H1 (cell line): ENCODE results near the gene CA10. TPM values are rescaled to one million over a fixed set of nuclear protein-coding genes. Genes with fewer than 3 reads are reported as not detected.

ENCODE experiments used
- CTCF ChIA-PET: fragments of 300-600 bp; sonication (Branson Sonifier 250); formaldehyde crosslinking; loops from one replicate; lab custom pipeline; 2021; ENCODE audit not compliant: partially characterized antibody; lab: Charles Lee
- POLR2A ChIA-PET: fragments of 300-600 bp; sonication (Branson Sonifier 250); formaldehyde crosslinking; loops from one replicate; lab custom pipeline; 2021; ENCODE audit warnings: inconsistent platforms; ENCODE audit not compliant: partially characterized antibody; lab: Charles Lee
- DNase-seq, 2 experiments: peaks; one replicate each; pipeline versions ENCODE4 v3.0.0 to v3.0.0-alpha.2; 2010 to 2022; ENCODE audit warnings: low spot score in 2 of 2, low read depth in 1 of 2, mixed read lengths in 1 of 2
- FAIRE-seq: peaks from 2 replicates; lab custom pipeline; 2011; peaks lifted over from hg19 to GRCh38; lab: Jason Lieb, UNC
- H2AFZ ChIP-seq: 2 replicates; pipeline ENCODE4 v1.8.1; 2012; ENCODE audit warnings: low read length, inconsistent platforms
- H2AK5ac ChIP-seq: 2 replicates; pipeline ENCODE4 v1.6.1; 2013; ENCODE audit warnings: low read depth, low read length
- H2BK120ac ChIP-seq: replicated peaks from 2 replicates; pipeline ENCODE3; 2013; ENCODE audit warnings: low read depth, low read length, inconsistent platforms
- H2BK12ac ChIP-seq: 2 replicates; pipeline ENCODE4 v1.6.1; 2013; ENCODE audit warnings: low read depth, low read length
- H2BK15ac ChIP-seq: 2 replicates; pipeline ENCODE4 v1.6.1; 2013; ENCODE audit warnings: low read length
- H2BK20ac ChIP-seq: 2 replicates; pipeline ENCODE4 v1.6.1; 2013; ENCODE audit warnings: low read length
- H2BK5ac ChIP-seq: 2 replicates; pipeline ENCODE4 v1.6.1; 2013; ENCODE audit warnings: low read depth, low read length
- H3K14ac ChIP-seq: 2 replicates; pipeline ENCODE4 v1.6.1; 2013; ENCODE audit warnings: inconsistent platforms; ENCODE audit not compliant: insufficient read length
- H3K18ac ChIP-seq: 2 replicates; pipeline ENCODE4 v1.6.1; 2013; ENCODE audit warnings: low read length; ENCODE audit errors: extremely low read depth
- H3K23ac ChIP-seq: 2 replicates; pipeline ENCODE4 v1.6.1; 2013; ENCODE audit warnings: inconsistent platforms; ENCODE audit not compliant: insufficient read length
- H3K23me2 ChIP-seq: 2 replicates; pipeline ENCODE4 v1.6.1; 2013; ENCODE audit warnings: low read depth, low read length
- H3K27ac ChIP-seq: 2 replicates; pipeline ENCODE4 v1.6.1; 2011; ENCODE audit warnings: low read depth, low read length, inconsistent platforms
- H3K27me3 ChIP-seq, 4 experiments: replicated peaks in 1 of 4; 1 replicate in 1 of 4; 2 replicates in 3 of 4; pipeline versions ENCODE4 v1.6.1 to v1.8.1; 2011 to 2013; ENCODE audit warnings: low read length in 3 of 4, mild to moderate bottlenecking in 3 of 4, inconsistent platforms in 2 of 4, mixed read lengths in 2 of 4, moderate library complexity in 1 of 4; ENCODE audit not compliant: control insufficient read depth in 3 of 4, insufficient read depth in 3 of 4; ENCODE audit errors: extremely low read depth in 1 of 4
- H3K36me3 ChIP-seq, 4 experiments: 2 replicates each; pipeline versions ENCODE4 v1.6.1 to v1.8.1; 2011 to 2013; ENCODE audit warnings: mild to moderate bottlenecking in 4 of 4, low read length in 3 of 4, moderate library complexity in 2 of 4, control low read depth in 1 of 4, inconsistent platforms in 1 of 4; ENCODE audit not compliant: insufficient read depth in 4 of 4, control insufficient read depth in 2 of 4
- H3K4ac ChIP-seq: replicated peaks from 2 replicates; pipeline ENCODE3; 2013; ENCODE audit warnings: low read length, low read depth, mixed read lengths, inconsistent platforms; ENCODE audit not compliant: insufficient read length
- H3K4me1 ChIP-seq, 4 experiments: replicated peaks in 1 of 4; 1 replicate in 1 of 4; 2 replicates in 3 of 4; pipeline versions ENCODE4 v1.6.1 to v1.8.1; 2011 to 2013; ENCODE audit warnings: low read length in 3 of 4, inconsistent platforms in 2 of 4, mixed read lengths in 1 of 4; ENCODE audit not compliant: insufficient read depth in 4 of 4, control insufficient read depth in 3 of 4
- H3K4me2 ChIP-seq, 2 experiments: 2 replicates each; pipeline versions ENCODE4 v1.6.1 to v1.8.1; 2011 to 2013; ENCODE audit warnings: low read depth in 2 of 2, low read length in 2 of 2, control low read depth in 1 of 2, inconsistent platforms in 1 of 2, mild to moderate bottlenecking in 1 of 2; ENCODE audit not compliant: insufficient read depth in 1 of 2
- H3K4me3 ChIP-seq, 4 experiments: fragments of 200-600, 300-600 bp in 1 of 4; sonication (generic), shearing (Covaris generic), sonication (Bioruptor Twin) in 1 of 4; 2 replicates each; pipeline versions ENCODE4 v1.5.1 to v1.8.1; 2011 to 2016; ENCODE audit warnings: low read length in 4 of 4, low read depth in 3 of 4, control low read depth in 2 of 4, inconsistent platforms in 2 of 4, mild to moderate bottlenecking in 2 of 4, mixed read lengths in 1 of 4, moderate library complexity in 1 of 4; ENCODE audit not compliant: insufficient read depth in 2 of 4; ENCODE audit errors: extremely low read depth in 1 of 4
- H3K56ac ChIP-seq: replicated peaks from 2 replicates; pipeline ENCODE3; 2013; ENCODE audit warnings: low read depth, mild to moderate bottlenecking, mixed read lengths, low read length, inconsistent platforms; ENCODE audit not compliant: insufficient read length
- H3K79me1 ChIP-seq: 2 replicates; pipeline ENCODE4 v1.6.1; 2013; ENCODE audit warnings: low read depth, low read length, control low read depth
- H3K79me2 ChIP-seq, 2 experiments: 2 replicates each; pipeline versions ENCODE4 v1.6.1 to v1.8.1; 2012 to 2013; ENCODE audit warnings: low read length in 2 of 2, mild to moderate bottlenecking in 2 of 2, inconsistent platforms in 1 of 2; ENCODE audit not compliant: insufficient read depth in 2 of 2, control insufficient read depth in 1 of 2
- H3K9ac ChIP-seq, 4 experiments: replicated peaks in 1 of 4; 1 replicate in 1 of 4; 2 replicates in 3 of 4; pipeline versions ENCODE4 v1.6.1 to v1.8.1; 2011 to 2013; ENCODE audit warnings: low read depth in 3 of 4, low read length in 3 of 4, control low read depth in 2 of 4, mild to moderate bottlenecking in 2 of 4, moderate library complexity in 2 of 4, inconsistent platforms in 1 of 4; ENCODE audit errors: extremely low read depth in 1 of 4
- H3K9me3 ChIP-seq, 2 experiments: 2 replicates each; pipeline versions ENCODE4 v1.6.1 to v1.8.1; 2012 to 2013; ENCODE audit warnings: mild to moderate bottlenecking in 2 of 2, moderate library complexity in 2 of 2, control low read depth in 1 of 2, inconsistent platforms in 1 of 2, low read depth in 1 of 2, low read length in 1 of 2, mixed read lengths in 1 of 2; ENCODE audit not compliant: insufficient read depth in 2 of 2
- H4K20me1 ChIP-seq, 2 experiments: replicated peaks in 1 of 2; 2 replicates each; pipeline versions ENCODE3 to v1.8.1; 2011 to 2013; ENCODE audit warnings: inconsistent platforms in 2 of 2, low read length in 2 of 2, mild to moderate bottlenecking in 1 of 2; ENCODE audit not compliant: insufficient read depth in 2 of 2, control insufficient read depth in 1 of 2
- H4K5ac ChIP-seq: 2 replicates; pipeline ENCODE4 v1.6.1; 2013; ENCODE audit warnings: low read length, low read depth, mixed read lengths, inconsistent platforms; ENCODE audit not compliant: insufficient read length
- H4K8ac ChIP-seq: 2 replicates; pipeline ENCODE4 v1.8.0; 2013; ENCODE audit warnings: mild to moderate bottlenecking, moderate library complexity, low read length, inconsistent platforms; ENCODE audit not compliant: insufficient read depth; ENCODE audit errors: extremely low read depth
- H4K91ac ChIP-seq: replicated peaks from 2 replicates; pipeline ENCODE3; 2013; ENCODE audit warnings: low read length, mixed read lengths, inconsistent platforms; ENCODE audit not compliant: insufficient read length
- TBP ChIP-seq: IDR thresholded peaks from 2 replicates; pipeline ENCODE4 v1.6.1; 2011; ENCODE audit warnings: low read depth, low read length, improper control_type of control experiment
- TEAD4 ChIP-seq: IDR thresholded peaks from 2 replicates; pipeline ENCODE4 v1.6.1; 2012; ENCODE audit warnings: low read depth, low read length, inconsistent platforms, mixed read lengths
- WGBS, 2 experiments: shearing (Covaris generic) in 1 of 2; methylation state at CpG; one replicate each; pipeline versions ENCODE4 v1.1.6 to v1.1.7; 2013 to 2015; ENCODE audit warnings: low lambda C conversion rate in 2 of 2, mixed read lengths in 2 of 2, inconsistent platforms in 1 of 2, low coverage in 1 of 2, missing lambda C conversion rate in 1 of 2; ENCODE audit not compliant: insufficient replicate concordance in 2 of 2, insufficient coverage in 1 of 2, insufficient read length in 1 of 2; ENCODE audit errors: extremely low coverage in 1 of 2, missing lambda C conversion rate in 1 of 2; 5-methylcytosine and 5-hydroxymethylcytosine counted together
- polyA plus RNA-seq, 7 experiments: library from polyadenylated mRNA; depleted of rRNA in 3 of 7; stranded (reverse) in 5 of 7; unstranded in 2 of 7; fragments of >200 nt in 5 of 7; fragments of 200-250 nt in 2 of 7; gene quantifications; 1 replicate in 5 of 7; 2 replicates in 1 of 7; 4 replicates in 1 of 7; pipeline versions ENCODE4 v1.2.1 to v1.2.3, GENCODE V29; 2011 to 2013; ENCODE audit warnings: missing spikeins in 2 of 7, mixed read lengths in 2 of 7
- total RNA-seq: library from RNA; stranded (reverse); fragmentation: NEBNext Ultra II Directional; extraction: Animal tissue kit (Norgen Biotek cat#: 25700); gene quantifications from 2 replicates; pipeline ENCODE4 v1.2.1, GENCODE V29; 2021

CA10 gene
- total and polyA plus RNA-seq, 2 of the 8 experiments (the other 6 are each of a cell fraction or from before 2014, with no cell fraction given): 0.60 to 0.63 TPM

DNA sequence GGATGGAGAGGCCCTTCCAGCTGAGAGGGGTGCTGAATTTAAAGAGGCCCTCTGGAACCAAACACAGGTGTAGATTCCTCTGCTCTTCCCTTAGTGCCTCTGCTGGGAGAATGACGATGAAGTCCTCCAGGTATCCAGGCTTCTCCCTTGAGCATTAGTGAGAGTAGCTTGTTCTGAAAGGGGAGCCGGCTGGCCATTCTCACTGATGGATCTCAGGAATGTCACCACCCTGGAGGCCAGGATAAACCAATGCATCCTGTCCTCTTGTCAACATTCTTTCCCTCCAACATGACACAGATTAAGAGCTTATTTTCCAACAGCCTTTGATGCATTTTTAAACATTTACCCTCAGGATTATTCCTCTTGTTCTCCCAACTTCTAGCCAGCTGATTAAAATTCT is 325.5 kb downstream of the CA10 start:
- H3K14ac ChIP-seq: no peak overlapping the region
- H3K4ac ChIP-seq: no peak overlapping the region
- H3K27me3 ChIP-seq: no peaks in the 10 kb centered on the region
- no peak overlapping the region for H2BK12ac ChIP-seq
- no peaks in the 10 kb centered on the region for H3K79me2 ChIP-seq
- no peak overlapping the region for H4K5ac ChIP-seq
- H4K20me1 ChIP-seq: no peaks in the 10 kb centered on the region
- no peak overlapping the region for H3K4me2 ChIP-seq
- H3K4me1 ChIP-seq: no peaks in the 10 kb centered on the region; a peak in 1 of 7 replicates
- H3K79me1 ChIP-seq: no peaks in the 10 kb centered on the region
- CTCF ChIA-PET: interaction anchor here (0.6 to 2.1 kb wide), 6 partner anchors 13 to 461 kb away, joined by 4 to 6 read pairs (median 4); no protein-coding TSS in a partner anchor
- DNase-seq (no peak), FAIRE-seq (no peak)
- no peak overlapping the region for H3K4me3 ChIP-seq
- H4K8ac ChIP-seq: no peak overlapping the region
- no peaks in the 10 kb centered on the region for H3K36me3 ChIP-seq
- H3K27ac ChIP-seq: no peak overlapping the region
- WGBS, 2 experiments: 74% methylated on average over 2 of the region's 2 CpGs; no CpG with 5 or more reads in 1 of the 2 experiments
- H3K23ac ChIP-seq: no peak overlapping the region
- no peak overlapping the region for H2BK120ac ChIP-seq
- H2AK5ac ChIP-seq: no peak overlapping the region
- H2AFZ ChIP-seq: no peak overlapping the region
- no peak overlapping the region for H4K91ac ChIP-seq
- H3K23me2 ChIP-seq: no peaks in the 10 kb centered on the region
- TF ChIP-seq TBP: no peak
- TF ChIP-seq TEAD4: peak; percentile 51; the same call in 1 of the 2 replicates
- no peak overlapping the region for H3K56ac ChIP-seq
- no peaks in the 10 kb centered on the region for H3K9me3 ChIP-seq
- H2BK20ac ChIP-seq: no peak overlapping the region
- POLR2A ChIA-PET: no interaction called here
- H2BK5ac ChIP-seq: no peak overlapping the region
- no peak overlapping the region for H2BK15ac ChIP-seq
- no peak overlapping the region for H3K18ac ChIP-seq
- H3K9ac ChIP-seq: no peak overlapping the region
